ENCODE data around the gene PITX2. TPM values are rescaled to one million over a fixed set of nuclear protein-coding genes. Genes with fewer than 3 reads are reported as not detected.

PITX2 gene
- polyA plus RNA-seq, 2 of the 4 experiments (the other 2 are of a cell fraction), result 1.1 to 2.6 TPM

DNA sequence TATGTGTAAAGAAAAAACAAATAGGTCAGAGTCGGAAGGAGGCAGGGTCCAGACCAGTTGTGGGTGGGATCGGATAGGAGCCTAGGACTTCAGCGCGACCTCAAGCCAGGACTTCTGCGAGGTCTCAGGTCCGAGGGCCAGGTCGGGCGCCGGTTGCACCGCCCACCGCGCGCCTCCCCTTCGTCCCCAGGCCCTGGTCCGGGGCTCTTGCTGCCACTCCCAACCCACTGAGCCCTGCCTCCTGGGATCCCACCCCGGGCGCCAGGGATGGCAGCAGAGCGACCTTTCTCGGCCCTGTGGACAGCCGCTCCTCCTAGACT, 12.3 kb downstream of the PITX2 start:
- ChIA-PET CTCF (no interaction called here), POLR2A (no interaction called here)
- Histone ChIP-seq H3K4me3 (no peak overlapping the region), H3K27ac (peak overlapping the region; percentile 71 to 78; a peak in 5 of 6 replicates), H3K9me3 (no peaks in the 10 kb centered on the region), H3K4me2 (peak overlapping the region; percentile 72), H3K4me1 (peaks cover 11% of the 10 kb centered on the region; the same call in 2 of the 3 replicates)
- TF ChIP-seq CBX8 (IDR thresholded peaks at IDR 0.05) (no peak), ATOH8 (CRISPR knock-in tag; IDR thresholded peaks at IDR 0.05; ENCODE audit: low read depth) (no peak), BHLHE40 (IDR thresholded peaks at IDR 0.05; ENCODE audit: low read depth, low read length) (no peak), RARB (CRISPR knock-in tag; IDR thresholded peaks at IDR 0.05) (no peak), SREBF2 (IDR thresholded peaks at IDR 0.05) (no peak)
- 85% methylated on average over 20 of the region's 20 CpGs for WGBS (ENCODE audit: missing lambda C conversion rate)
- DNase-seq (ENCODE audit: low read depth in 1 of 2, low spot score in 1 of 2) (no peak), ATAC-seq (peak in 1 of 2 experiments; percentile 33; a peak in 1 of 6 replicates), FAIRE-seq (no peak)

GRCh38 chr4:110609044-110609750, 13.7 kb downstream of the PITX2 start:
- Histone ChIP-seq H3K9me3 (no peaks in the 10 kb centered on the region), H3K4me1 (peaks cover 11% of the 10 kb centered on the region; the same call in 2 of the 3 replicates), H3K27ac (no peak overlapping the region), H3K4me3 (no peak overlapping the region), H3K4me2 (no peak overlapping the region)
- 61% methylated on average over 6 of the region's 6 CpGs for WGBS (ENCODE audit: missing lambda C conversion rate)
- TF ChIP-seq FOXS1 (CRISPR knock-in tag; IDR thresholded peaks at IDR 0.05) (no peak), SMC3 (IDR thresholded peaks at IDR 0.05) (no peak), MAFK (IDR thresholded peaks at IDR 0.05; ENCODE audit: partially characterized antibody) (no peak), RFX5 (IDR thresholded peaks at IDR 0.05) (no peak), RNF2 (IDR thresholded peaks at IDR 0.05; ENCODE audit: borderline replicate concordance, low read depth) (no peak)
- TF ChIP-seq, protein P1, sequence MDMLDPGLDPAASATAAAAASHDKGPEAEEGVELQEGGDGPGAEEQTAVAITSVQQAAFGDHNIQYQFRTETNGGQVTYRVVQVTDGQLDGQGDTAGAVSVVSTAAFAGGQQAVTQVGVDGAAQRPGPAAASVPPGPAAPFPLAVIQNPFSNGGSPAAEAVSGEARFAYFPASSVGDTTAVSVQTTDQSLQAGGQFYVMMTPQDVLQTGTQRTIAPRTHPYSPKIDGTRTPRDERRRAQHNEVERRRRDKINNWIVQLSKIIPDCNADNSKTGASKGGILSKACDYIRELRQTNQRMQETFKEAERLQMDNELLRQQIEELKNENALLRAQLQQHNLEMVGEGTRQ (IDR thresholded peaks at IDR 0.05), result no peak
- DNase-seq (ENCODE audit: low read depth in 1 of 2, low spot score in 1 of 2) (no peak), ATAC-seq (no peak), FAIRE-seq (no peak)
- CTCF ChIA-PET, result no interaction called here
- POLR2A ChIA-PET, result no interaction called here

- Histone ChIP-seq H3K4me1 (no peaks in the 10 kb centered on the region), H3K4me2 (no peak overlapping the region), H3K27ac (no peak overlapping the region), H3K4me3 (no peak overlapping the region), H3K9me3 (no peaks in the 10 kb centered on the region)
- no peak for DNase-seq (ENCODE audit: low read depth in 1 of 2, low spot score in 1 of 2)
- ChIA-PET POLR2A (no interaction called here), CTCF (no interaction called here)
- 93% methylated on average over 1 of the region's 1 CpG for WGBS (ENCODE audit: missing lambda C conversion rate)
- FAIRE-seq, result no peak
- no peak for ATAC-seq
- no peak for TF ChIP-seq KDM1A (IDR thresholded peaks at IDR 0.05; ENCODE audit: low read depth)
- TF ChIP-seq NPAS2 (CRISPR knock-in tag; IDR thresholded peaks at IDR 0.05; ENCODE audit: borderline replicate concordance), result no peak
- no peak for TF ChIP-seq REST (IDR thresholded peaks at IDR 0.05)
- no peak for TF ChIP-seq JUNB (IDR thresholded peaks at IDR 0.05)
- TF ChIP-seq SMC3 (IDR thresholded peaks at IDR 0.05), result no peak
- no peak for TF ChIP-seq ZFP36 (IDR thresholded peaks at IDR 0.05; ENCODE audit: borderline replicate concordance, partially characterized antibody)
- no peak for TF ChIP-seq JUN (IDR thresholded peaks at IDR 0.05)
- no peak for TF ChIP-seq MAX (IDR thresholded peaks at IDR 0.05)
- no peak for TF ChIP-seq EP300 (IDR thresholded peaks at IDR 0.05)
- TF ChIP-seq, protein P2, sequence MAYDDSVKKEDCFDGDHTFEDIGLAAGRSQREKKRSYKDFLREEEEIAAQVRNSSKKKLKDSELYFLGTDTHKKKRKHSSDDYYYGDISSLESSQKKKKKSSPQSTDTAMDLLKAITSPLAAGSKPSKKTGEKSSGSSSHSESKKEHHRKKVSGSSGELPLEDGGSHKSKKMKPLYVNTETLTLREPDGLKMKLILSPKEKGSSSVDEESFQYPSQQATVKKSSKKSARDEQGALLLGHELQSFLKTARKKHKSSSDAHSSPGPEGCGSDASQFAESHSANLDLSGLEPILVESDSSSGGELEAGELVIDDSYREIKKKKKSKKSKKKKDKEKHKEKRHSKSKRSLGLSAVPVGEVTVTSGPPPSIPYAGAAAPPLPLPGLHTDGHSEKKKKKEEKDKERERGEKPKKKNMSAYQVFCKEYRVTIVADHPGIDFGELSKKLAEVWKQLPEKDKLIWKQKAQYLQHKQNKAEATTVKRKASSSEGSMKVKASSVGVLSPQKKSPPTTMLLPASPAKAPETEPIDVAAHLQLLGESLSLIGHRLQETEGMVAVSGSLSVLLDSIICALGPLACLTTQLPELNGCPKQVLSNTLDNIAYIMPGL (CRISPR knock-in tag; IDR thresholded peaks at IDR 0.05; ENCODE audit: borderline replicate concordance), result no peak
- TF ChIP-seq HDAC2 (IDR thresholded peaks at IDR 0.05), result no peak
- TF ChIP-seq SREBF2 (IDR thresholded peaks at IDR 0.05), result no peak
- TF ChIP-seq KDM5A (IDR thresholded peaks at IDR 0.05), result no peak
- no peak for TF ChIP-seq RARB (CRISPR knock-in tag; IDR thresholded peaks at IDR 0.05)
- TF ChIP-seq, protein P3, sequence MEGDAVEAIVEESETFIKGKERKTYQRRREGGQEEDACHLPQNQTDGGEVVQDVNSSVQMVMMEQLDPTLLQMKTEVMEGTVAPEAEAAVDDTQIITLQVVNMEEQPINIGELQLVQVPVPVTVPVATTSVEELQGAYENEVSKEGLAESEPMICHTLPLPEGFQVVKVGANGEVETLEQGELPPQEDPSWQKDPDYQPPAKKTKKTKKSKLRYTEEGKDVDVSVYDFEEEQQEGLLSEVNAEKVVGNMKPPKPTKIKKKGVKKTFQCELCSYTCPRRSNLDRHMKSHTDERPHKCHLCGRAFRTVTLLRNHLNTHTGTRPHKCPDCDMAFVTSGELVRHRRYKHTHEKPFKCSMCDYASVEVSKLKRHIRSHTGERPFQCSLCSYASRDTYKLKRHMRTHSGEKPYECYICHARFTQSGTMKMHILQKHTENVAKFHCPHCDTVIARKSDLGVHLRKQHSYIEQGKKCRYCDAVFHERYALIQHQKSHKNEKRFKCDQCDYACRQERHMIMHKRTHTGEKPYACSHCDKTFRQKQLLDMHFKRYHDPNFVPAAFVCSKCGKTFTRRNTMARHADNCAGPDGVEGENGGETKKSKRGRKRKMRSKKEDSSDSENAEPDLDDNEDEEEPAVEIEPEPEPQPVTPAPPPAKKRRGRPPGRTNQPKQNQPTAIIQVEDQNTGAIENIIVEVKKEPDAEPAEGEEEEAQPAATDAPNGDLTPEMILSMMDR (IDR thresholded peaks at IDR 0.05), result no peak
- TF ChIP-seq HEYL (CRISPR knock-in tag; IDR thresholded peaks at IDR 0.05), result no peak
- TF ChIP-seq ZC3H11A (IDR thresholded peaks at IDR 0.05), result no peak
These were observed 17.8 kb downstream of the PITX2 start for GRCh38 chr4:110605077-110605476.

Measured in A549 (cell line).